SHP77 treated with DMSO at 0.1 percent for 48 hours (cell line): Measurements from ENCODE around the gene BRD3.
A peak's percentile ranks its signal among the peaks of the same experiment; 100 is the strongest.
"Not testable (repeated sequence)": the region's sequence is repeated elsewhere in the genome, so short reads cannot be mapped to it uniquely, and the experiment has no call there.

Source experiments
- DNase-seq: peaks from one replicate; lab custom pipeline; 2025; lab: John Stamatoyannopoulos, UW

BRD3 gene

DNA sequence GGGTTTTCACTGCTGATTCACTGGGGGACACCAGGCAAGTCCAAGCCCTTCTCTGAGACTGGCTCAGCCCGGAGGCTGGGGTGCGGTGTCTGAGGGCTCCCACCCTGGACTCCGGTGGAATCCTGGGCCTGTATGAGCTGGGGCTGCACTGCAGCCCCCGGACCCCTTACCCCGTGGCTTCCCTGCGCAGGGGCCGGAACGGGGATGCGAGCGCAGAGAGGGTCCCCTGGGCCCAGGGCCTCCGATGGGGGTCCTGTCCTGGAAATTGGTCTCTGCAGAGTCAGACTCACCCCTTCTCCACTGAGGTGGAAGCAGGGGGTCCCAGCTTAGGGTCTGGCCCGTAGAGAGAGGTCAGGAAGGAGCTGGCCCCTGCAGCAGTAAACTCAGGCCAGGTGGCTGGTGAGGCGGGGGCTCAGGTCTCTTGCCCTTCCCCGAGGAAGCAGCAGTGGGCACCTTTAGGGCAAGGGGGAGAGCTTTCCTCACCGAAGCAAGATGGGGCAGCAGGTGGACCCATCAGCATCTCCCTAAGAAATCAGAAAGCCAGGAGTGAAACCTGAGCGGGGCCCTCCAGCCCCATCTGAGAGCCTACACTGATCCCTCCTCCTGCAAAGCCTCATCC, 74.1 kb downstream of the BRD3 start:
- DNase-seq: no peak

DNA sequence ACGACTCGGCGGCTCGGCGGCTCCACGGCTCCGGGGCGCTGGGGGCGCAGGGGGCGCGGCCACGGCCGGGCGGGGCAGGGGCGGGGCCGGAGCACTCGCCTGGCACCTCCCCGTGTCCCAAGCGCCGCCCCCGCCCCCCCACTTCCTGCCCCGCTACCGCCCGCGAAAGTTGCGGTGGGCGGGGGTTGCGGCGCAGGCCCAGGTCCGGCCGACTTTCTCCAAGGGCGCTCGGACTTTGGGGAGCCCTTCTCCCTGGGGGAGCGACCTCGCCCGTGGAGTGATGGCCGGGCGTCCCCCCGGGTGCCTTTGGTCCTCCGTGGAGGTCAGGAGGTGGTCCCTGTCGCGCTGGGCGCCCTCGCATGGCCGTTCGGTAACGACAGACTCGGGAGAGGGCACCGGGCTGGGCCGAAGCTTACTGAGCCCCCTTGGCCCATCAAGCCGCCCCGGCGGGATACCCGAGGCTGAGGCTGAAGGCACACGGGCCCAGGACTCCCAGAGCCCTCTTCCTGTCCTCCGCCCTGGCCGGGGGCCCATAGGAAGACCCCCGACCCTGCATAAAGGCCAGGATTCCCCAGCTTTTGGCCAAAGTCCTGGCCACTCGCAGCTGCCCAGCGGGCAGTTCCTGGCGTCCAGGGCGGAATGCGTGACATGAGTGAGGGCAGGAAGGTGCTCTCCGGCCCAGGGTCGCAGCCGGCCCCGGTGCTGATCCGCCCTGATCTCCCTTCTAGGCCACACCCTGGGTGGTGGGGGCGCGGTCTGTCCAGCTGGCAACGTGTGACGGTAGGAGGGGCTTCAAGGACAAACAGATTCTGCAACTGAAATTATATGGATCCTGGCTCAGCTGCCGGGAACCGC, 74.8 kb downstream of the BRD3 start:
- DNase-seq: peak; percentile 62

DNA sequence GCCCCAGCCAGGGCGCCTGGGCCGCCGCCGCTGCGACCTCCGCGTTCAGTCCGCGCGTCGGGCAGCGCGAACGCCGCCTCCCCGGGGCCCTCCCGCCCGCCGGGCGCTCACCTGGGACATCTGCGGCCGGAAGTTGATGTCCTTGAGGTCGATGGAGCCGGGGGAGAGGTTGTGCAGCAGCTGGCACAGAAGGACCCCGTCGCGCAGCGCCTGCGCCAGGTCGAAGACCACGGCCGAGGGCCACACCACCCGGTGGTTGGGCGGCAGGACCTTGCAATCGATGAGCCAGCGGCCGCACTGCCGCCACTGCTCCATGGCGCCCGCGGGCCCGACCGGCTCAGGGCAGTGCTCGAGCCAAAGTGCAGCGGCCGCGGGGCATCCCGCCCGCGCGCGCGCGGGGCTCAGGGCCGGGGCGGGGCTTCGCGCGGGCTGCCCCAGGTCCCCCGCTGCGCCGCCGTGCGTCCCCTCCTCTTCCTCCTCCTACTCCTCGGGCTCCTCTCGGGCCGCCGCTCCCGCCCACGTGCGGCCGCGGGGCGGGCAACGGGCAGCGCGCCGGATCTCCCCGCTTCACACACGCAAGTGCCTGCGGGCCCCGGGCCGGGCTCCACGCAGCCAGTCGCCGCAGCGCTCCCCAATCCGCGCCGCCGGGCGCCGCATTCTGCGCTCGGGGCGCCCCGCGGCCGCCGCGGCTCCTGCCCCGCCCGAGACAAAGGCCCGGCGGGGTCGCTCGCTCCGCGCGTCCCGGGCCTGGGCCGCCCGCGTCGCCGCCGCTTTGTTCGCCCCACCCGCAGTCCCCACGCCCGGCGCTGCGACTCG, 75.7 kb downstream of the BRD3 start, which contains the start of gene VAV2:
VAV2 (minus strand) TSS at position 361 of the 816 bp plus-strand sequence; CDS start at position 315, 46 bp downstream.
- DNase-seq: no peak

DNA sequence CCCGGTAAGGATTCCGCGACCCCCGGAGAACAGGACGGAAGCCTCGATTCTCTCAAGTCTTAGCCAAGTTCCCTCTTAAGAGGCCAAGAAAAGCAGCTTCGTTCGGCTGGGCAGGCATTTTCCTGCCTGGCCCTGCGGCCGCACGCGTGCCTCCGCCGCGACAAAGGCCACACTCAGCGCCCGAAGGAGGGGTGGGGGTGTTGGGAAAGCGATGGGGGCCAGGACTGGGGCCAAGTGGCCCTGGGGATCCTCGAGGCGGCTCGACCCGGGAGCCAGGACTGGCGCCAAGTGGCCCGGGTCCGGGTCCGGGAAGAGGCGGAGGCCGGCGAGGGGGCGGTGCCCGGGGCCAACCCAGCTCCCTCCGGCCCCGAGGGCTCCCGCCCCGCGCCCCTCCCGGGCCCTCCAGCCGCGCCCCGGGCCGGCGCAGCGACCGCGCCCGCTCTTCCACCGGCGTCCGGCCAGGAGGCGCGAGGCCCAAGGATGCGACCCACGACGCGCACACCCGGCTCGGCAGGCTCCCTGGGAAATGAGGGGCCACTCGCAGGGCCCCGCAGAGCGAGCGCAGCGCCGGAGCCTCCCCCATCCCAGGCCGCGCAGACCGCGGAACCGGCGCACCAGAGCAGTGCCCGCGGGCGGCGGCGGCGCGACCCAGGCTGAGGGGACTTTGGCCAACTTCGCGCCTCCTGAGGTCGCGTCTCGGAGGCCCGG, 76.5 kb downstream of the BRD3 start:
- no peak for DNase-seq

DNA sequence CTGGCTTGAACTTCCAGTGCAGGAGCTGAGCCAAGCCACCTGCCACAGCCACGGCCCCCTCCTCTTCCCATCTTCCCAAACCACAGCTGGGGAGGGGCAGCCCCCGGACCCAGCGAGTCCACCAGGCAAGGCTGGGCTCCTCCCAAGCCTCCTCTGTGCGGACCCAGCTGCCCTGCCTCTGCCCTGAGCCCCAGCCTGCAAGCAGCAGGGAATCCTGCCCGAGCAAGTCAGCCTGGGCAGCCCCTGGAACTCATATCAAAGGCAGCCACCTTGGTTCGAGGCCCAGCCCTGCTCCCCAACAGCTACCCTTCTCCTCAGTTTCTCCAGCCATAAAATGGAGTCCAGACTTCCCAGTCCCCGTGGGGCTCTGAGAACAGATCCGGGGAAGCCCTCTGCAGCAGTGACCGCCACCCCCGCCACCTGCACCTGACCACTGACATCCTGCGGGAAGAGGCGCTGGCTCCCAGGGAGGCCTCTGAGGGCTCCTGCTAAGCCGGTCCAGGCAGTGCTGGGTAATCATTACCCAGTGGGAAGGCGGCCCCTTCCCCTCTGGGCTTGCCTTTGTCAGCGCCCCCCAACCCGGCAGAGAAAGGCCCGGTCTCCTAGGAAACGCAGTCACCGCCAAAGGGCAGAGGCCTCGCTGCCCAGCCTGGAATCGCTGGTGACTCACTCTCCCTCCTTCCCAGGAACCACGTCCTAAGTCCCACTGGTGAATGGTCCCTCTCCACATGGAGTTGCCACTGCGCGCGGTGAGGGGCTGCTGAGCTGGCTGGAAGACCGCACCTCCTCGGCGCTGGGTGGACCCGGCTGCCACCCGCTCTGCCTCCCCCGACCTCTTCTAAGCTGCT, 77.2 kb downstream of the BRD3 start:
- no peak for DNase-seq

DNA sequence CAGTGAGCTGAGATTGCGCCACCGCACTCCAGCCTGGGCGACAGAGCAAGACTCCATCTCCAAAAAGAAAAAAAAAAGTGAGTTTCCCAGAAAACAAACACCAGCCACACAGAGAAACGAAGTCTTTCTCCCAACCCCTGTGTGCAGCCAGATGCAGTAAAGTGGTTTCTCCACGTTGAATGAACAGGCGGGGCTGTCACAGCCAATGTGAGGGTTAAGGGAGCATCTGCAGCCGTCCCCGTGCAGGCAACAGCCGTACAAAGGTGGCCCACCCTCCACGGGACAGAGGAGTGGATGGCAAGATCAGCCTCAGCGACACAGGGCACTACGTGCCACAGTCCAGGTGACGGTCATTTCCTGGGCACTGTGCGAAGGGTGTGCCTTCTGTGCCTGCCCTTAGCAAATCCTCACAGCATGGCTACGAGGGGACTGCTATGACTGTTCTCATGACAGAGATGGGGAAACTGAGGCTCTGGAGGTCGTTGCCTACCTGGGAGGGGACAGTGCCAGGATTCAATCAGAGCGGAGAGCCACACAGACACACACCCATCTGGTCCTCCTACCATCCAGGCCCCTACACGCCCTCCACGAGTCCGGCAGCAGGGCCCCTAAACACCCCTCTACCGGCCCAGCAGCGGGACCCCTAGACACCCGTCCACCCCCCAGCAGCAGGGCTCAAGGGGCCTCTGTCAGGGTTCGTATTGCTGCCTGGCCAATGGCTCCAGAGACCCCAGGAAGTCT, 78.0 kb downstream of the BRD3 start:
- DNase-seq: no peak

DNA sequence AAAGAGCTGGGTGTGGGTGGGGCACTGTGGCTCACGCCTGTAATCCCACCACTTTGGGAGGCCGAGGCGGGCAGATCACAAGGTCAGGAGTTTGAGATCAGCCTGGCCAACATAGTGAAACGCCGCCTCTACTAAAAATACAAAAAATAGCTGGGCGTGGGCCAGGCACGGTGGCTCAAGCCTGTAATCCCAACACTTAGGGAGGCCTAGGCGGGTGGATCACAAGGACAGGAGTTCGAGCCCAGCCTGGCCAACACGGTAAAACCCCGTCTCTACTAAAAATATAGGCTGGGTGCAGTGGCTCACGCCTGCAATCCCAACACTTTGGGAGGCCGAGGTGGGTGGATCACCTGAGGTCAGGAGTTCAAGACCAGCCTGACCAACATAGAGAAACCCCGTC, 79.1 kb downstream of the BRD3 start:
- not testable (repeated sequence) for DNase-seq

DNA sequence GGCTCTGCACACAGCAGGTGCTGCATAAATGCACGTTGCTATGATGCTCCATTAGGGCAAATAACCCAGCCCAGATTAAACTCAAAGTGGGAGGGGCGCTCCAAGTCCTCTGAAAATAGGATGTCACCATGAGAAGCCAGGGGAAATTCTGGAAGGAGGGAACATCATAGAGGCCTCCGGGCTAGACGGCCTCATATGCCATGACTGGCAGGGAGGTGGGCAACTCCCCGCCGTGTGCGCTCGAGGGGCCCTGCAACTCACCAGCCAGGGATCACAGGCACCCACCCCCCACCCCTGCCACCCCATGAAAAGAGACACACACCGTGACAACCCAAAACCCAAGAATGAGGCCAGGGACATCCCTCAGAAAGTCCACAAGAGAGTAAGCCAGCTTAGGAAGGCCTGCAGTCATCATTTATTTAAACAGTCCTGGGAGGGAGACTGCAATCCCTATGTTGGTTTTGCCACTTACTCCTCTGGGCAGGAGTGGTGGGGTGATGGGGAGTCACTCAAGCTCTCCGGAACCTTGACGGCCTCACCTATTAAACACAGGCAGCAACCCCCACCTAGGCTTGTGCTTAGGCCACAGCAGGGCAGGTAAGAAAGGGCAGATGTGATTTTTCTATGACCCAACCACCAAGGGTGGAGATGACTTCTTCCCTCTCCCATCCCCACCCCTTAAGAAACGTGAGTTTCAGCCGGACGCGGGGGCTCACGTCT, 79.7 kb downstream of the BRD3 start:
- DNase-seq: no peak

DNA sequence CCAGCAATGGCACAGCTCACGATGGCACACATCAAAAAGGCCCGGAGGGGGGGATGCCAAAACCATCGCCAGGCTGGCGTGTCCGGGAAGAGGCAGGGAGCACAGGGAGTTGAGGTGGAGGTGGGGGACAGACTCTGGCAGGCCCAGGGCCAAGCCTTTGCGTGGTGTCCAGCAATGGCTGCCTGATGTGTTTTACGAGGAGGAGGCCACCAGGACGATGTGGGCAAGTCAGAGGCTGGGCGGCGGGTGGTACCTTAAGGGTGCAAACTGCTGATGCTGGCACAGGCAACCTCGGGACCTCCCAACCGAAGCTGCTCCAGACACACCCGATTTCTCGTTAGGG, 80.4 kb downstream of the BRD3 start:
- DNase-seq: no peak

DNA sequence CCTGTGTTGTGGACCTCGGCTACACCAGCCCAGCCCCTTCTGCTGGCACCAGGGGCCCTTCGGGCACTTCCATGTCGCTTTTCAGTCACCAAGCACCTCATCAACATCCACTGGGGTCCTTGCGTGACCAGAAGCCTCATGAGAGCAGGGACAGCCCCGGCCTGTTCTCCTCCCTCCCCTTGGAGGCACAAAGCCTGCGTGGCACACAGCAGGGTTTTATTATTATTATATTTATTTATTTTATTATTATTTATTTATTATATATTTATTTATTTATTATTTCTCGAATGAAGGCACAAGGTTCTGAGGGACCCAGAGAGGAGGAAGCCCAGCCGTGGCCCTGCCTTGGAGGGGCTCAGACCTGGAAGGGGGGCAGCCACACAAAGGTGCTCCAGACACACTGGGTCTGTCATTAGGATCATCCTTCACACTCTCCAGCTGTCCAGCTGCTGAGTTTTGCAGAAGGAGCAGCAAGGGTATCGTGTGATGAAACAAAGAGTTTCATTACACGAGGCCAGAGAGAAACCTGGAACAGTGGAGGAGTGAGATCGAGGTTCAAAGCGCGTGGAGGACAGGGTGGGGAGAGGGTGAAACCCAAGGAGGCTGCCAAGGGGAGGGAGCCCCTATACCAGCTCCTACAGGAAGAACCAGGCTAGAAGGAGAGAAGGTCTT, 80.9 kb downstream of the BRD3 start:
- no peak for DNase-seq

DNA sequence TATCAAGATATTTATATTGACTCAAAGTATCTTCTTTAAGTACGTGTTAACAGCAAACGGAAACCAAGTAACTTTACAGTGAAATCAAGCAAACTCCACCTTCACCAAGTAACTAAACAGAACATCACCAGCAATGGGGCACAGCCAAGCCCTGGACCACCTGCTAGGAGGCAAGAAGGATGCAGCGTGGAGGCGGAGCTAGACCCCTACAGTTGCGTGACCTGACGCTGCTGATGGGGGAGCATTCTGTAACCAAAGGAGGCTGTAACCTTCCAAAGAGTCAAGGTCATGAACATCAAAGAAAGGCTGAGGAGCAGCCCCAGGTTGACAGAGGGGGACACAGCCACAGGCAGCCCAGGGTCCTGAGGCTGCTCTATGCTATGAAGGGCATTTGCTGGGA, 81.8 kb downstream of the BRD3 start:
- DNase-seq: no peak

DNA sequence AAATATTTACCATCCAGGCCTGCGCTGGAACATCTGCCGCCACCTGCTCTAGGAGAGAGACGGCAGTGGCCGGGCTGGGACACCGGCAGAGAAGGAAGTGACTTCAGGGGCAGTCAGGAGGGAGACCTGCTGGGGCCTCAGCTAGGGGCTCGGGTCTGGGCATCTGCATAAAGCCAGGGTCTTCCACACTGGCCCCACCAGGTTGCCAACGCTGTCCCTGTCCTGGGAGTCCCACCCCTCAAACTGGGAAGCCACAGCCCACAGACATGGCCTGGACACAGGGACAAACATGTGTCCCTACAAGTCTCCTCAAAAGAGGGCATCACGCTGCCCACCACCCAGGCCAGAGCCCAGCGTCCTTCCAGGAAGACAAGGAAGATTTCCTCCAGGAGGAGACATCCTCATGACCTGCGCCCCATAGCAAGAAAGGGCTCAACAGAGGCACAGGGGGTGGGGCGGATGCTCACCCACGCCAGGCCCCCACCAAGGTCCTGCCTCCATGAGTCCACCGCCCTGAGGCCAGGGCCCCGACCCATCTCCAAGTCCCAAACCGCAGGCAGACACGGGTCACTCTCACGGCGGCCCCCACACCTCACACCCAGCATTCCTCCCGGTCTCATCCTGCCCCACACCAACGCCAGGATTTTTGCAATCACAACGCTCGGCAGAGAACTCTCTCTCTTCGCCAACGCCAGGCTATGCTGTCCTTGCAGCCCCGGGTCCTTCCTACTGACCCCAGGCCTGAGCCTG, 84.7 kb downstream of the BRD3 start:
- DNase-seq: no peak

DNA sequence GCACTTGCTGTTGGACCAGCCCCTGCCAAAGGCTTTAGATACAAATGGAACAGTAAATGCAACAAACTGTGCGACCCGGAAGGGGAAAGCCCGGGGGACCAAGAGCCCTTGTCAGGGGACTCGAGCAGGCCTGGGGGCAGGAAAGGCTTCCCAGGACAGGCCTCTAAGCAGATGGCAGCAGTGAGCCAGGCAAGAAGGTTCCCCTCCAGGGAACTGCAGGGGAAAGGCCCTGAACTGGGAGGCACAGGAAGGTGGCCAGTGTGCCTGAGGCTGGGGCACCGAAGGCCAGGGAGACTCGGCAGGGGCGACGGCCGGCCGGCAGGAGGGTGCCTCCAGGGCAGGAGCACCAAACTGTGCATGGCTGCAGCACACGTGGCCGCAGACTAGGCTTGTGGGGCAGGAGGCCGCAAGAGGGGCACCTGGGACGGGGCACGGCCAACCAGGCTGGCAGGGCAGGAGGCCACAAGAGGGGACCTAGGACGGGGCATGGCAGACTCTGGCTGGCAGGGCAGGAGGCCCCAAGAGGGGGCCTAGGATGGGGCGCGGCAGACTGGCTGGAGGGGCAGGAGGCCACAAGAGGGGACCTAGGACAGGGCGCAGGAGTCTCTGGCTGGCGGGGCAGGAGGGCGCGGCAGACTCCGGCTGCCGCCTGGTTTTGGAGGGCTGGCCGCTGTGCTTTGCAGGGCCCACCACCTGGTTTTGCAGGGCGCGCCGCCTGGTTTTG, 85.7 kb downstream of the BRD3 start:
- no peak for DNase-seq

DNA sequence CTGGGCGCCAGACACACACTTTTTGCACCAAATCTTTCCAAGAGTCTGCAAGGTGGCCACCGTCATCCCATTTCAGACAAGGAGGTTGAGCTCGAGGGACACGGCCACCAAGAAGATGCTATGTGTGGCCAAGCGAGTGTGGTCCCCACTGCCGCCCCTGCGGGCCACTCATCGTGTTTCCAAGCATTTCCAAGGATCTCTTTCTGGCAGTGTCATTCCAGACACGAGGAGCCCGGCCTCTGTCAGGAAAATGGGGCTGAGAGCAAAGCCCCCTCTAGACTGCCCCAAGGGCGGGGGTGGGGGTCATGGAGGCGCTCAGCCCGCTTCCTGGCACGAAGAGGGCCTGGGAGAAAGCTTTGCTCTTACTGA, 86.3 kb downstream of the BRD3 start:
- no peak for DNase-seq

DNA sequence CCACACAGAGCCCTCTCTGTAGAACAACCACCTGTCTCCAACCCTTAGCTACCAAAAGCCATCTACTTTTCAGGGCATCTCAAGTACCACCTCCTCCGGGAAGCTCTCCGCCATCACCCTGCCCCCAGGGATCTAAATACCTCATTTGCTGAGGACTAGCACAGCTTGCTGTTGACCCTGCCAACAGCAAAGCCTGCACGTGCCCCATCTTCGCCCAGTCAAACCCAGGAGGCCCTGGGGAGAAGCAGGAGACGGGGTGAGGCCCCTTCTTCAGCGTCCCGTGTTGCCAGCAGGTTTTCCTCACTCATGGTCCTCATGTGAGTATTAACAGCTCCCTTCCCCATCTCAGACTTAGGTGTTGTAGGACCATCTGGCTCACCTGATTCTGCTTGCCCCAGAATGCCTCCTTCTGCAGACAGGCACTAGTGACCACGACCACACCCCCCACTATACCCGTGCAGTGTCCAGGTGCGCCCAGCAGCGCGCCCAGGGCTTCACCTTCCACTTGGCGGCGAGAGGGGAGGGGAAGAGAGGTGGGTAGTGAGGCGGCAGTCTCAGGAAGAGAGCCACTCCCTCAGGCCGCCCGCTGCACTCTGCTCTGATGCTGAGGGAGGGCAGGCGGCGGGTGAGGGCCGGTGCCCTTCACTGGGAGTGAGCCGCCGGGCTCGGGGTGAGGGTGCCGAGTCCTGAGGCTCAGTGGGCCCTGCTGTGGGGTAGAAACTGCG, 86.8 kb downstream of the BRD3 start:
- no peak for DNase-seq
